H9 (cell line): ENCODE data around the gene CD19. TPM values are rescaled to one million over a fixed set of nuclear protein-coding genes. Genes with fewer than 3 reads are reported as not detected.

Experiments used
- DNase-seq: peaks from one replicate; pipeline ENCODE4 v3.0.0-alpha.2; 2017
- H2AFZ ChIP-seq: one replicate; pipeline ENCODE4 v1.6.1; 2013; ENCODE audit warnings: mild to moderate bottlenecking, low read length, control low read depth, moderate library complexity
- H2AK5ac ChIP-seq: 2 replicates; pipeline ENCODE4 v1.6.1; 2013; ENCODE audit warnings: low read length, control low read depth, mixed read lengths; ENCODE audit not compliant: insufficient read length
- H2BK120ac ChIP-seq: one replicate; pipeline ENCODE4 v1.6.1; 2013; ENCODE audit warnings: low read depth, mild to moderate bottlenecking, low read length, control low read depth, inconsistent platforms; ENCODE audit not compliant: poor library complexity, severe bottlenecking
- H2BK12ac ChIP-seq: 2 replicates; pipeline ENCODE4 v1.6.1; 2013; ENCODE audit warnings: low read length, control low read depth, mixed read lengths, low read depth; ENCODE audit not compliant: insufficient read length
- H2BK15ac ChIP-seq: 2 replicates; pipeline ENCODE4 v1.6.1; 2013; ENCODE audit warnings: low read depth, low read length, control low read depth
- H2BK20ac ChIP-seq: one replicate; pipeline ENCODE4 v1.6.1; 2013; ENCODE audit warnings: low read depth, mild to moderate bottlenecking, low read length, control low read depth, inconsistent platforms; ENCODE audit not compliant: poor library complexity, severe bottlenecking
- H2BK5ac ChIP-seq: 2 replicates; pipeline ENCODE4 v1.6.1; 2013; ENCODE audit warnings: low read length, control low read depth, mixed read lengths; ENCODE audit not compliant: insufficient read length
- H3K14ac ChIP-seq: 2 replicates; pipeline ENCODE4 v1.6.1; 2013; ENCODE audit warnings: low read length, control low read depth; ENCODE audit not compliant: insufficient read depth
- H3K18ac ChIP-seq: 2 replicates; pipeline ENCODE4 v1.6.1; 2013; ENCODE audit warnings: low read depth, mild to moderate bottlenecking, mixed read lengths, low read length, control low read depth; ENCODE audit not compliant: insufficient read length
- H3K23ac ChIP-seq: 2 replicates; pipeline ENCODE4 v1.6.1; 2013; ENCODE audit warnings: low read length, control low read depth, mixed read lengths, low read depth; ENCODE audit not compliant: insufficient read length
- H3K23me2 ChIP-seq: 2 replicates; pipeline ENCODE4 v1.6.1; 2013; ENCODE audit warnings: low read depth, mild to moderate bottlenecking, mixed read lengths, low read length, control low read depth; ENCODE audit not compliant: insufficient read length, poor library complexity, severe bottlenecking
- H3K27ac ChIP-seq: 2 replicates; pipeline ENCODE4 v1.5.1; 2013; ENCODE audit warnings: low read length, control low read depth, mixed read lengths, low read depth; ENCODE audit not compliant: insufficient read length
- H3K27me3 ChIP-seq: 2 replicates; pipeline ENCODE4 v1.6.1; 2013; ENCODE audit warnings: low read length, control low read depth, inconsistent platforms; ENCODE audit not compliant: insufficient read depth
- H3K4ac ChIP-seq: 2 replicates; pipeline ENCODE4 v1.6.1; 2013; ENCODE audit warnings: low read depth, mild to moderate bottlenecking, control low read depth, inconsistent platforms, low read length, moderate library complexity
- H3K4me1 ChIP-seq: 2 replicates; pipeline ENCODE4 v1.6.1; 2013; ENCODE audit warnings: low read length, control low read depth, inconsistent platforms; ENCODE audit not compliant: insufficient read depth
- H3K4me2 ChIP-seq: 2 replicates; pipeline ENCODE4 v1.6.1; 2013; ENCODE audit warnings: low read length, control low read depth, mixed read lengths; ENCODE audit not compliant: insufficient read length, insufficient read depth
- H3K56ac ChIP-seq: 2 replicates; pipeline ENCODE4 v1.6.1; 2013; ENCODE audit warnings: low read depth, mild to moderate bottlenecking, mixed read lengths, low read length, control low read depth; ENCODE audit not compliant: insufficient read length
- H3K79me1 ChIP-seq: 2 replicates; pipeline ENCODE4 v1.6.1; 2013; ENCODE audit warnings: low read depth, mild to moderate bottlenecking, moderate library complexity, low read length, control low read depth, inconsistent platforms; ENCODE audit not compliant: insufficient read depth, poor library complexity, severe bottlenecking
- H3K79me2 ChIP-seq: 2 replicates; pipeline ENCODE4 v1.6.1; 2013; ENCODE audit warnings: low read length, control low read depth, inconsistent platforms; ENCODE audit not compliant: insufficient read depth
- H3K9ac ChIP-seq: 2 replicates; pipeline ENCODE4 v1.6.1; 2013; ENCODE audit warnings: low read length, control low read depth, mixed read lengths; ENCODE audit not compliant: insufficient read length; ENCODE audit errors: extremely low read depth
- H3K9me3 ChIP-seq: one replicate; pipeline ENCODE4 v1.6.1; 2013; ENCODE audit warnings: low read depth, low read length, inconsistent platforms; ENCODE audit not compliant: control insufficient read depth
- H3T11ph ChIP-seq: one replicate; pipeline ENCODE4 v1.6.1; 2013; ENCODE audit warnings: mild to moderate bottlenecking, low read length, control low read depth, inconsistent platforms
- H4K20me1 ChIP-seq: one replicate; pipeline ENCODE4 v1.6.1; 2013; ENCODE audit not compliant: control insufficient read depth, insufficient read length, insufficient read depth
- H4K5ac ChIP-seq: 2 replicates; pipeline ENCODE4 v1.6.1; 2013; ENCODE audit warnings: low read depth, mild to moderate bottlenecking, mixed read lengths, low read length, control low read depth; ENCODE audit not compliant: insufficient read length
- H4K8ac ChIP-seq: replicated peaks from 2 replicates; pipeline ENCODE4 v1.6.1; 2013; ENCODE audit warnings: low read length, control low read depth, mixed read lengths, low read depth; ENCODE audit not compliant: insufficient read length
- H4K91ac ChIP-seq: 2 replicates; pipeline ENCODE4 v1.6.1; 2013; ENCODE audit warnings: low read depth, mild to moderate bottlenecking, moderate library complexity, mixed read lengths, low read length, control low read depth; ENCODE audit not compliant: insufficient read length
- H3K27ac Mint-ChIP-seq, 3 experiments: 2 replicates in 2 of 3; 3 replicates in 1 of 3; pipeline ENCODE4 v1.8.0; 2020 to 2021; ENCODE audit warnings: mixed read lengths in 3 of 3, mild to moderate bottlenecking in 1 of 3, moderate library complexity in 1 of 3
- H3K27me3 Mint-ChIP-seq: 2 replicates; pipeline ENCODE4 v1.8.0; 2021; ENCODE audit warnings: low read depth, mild to moderate bottlenecking, moderate library complexity, mixed read lengths
- H3K36me3 Mint-ChIP-seq, 3 experiments: 2 replicates in 2 of 3; 3 replicates in 1 of 3; pipeline ENCODE4 v1.8.0; 2020 to 2021; ENCODE audit warnings: low read depth in 3 of 3, mixed read lengths in 3 of 3; ENCODE audit not compliant: insufficient read depth in 1 of 3
- H3K4me1 Mint-ChIP-seq, 2 experiments: 2 replicates each; pipeline ENCODE4 v1.8.0; 2020; ENCODE audit warnings: mixed read lengths in 2 of 2
- H3K4me3 Mint-ChIP-seq, 2 experiments: 2 replicates in 1 of 2; 3 replicates in 1 of 2; pipeline ENCODE4 v1.8.0; 2020 to 2021; ENCODE audit warnings: mild to moderate bottlenecking in 2 of 2, mixed read lengths in 2 of 2, moderate library complexity in 1 of 2
- H3K9me3 Mint-ChIP-seq, 2 experiments: 2 replicates in 1 of 2; 3 replicates in 1 of 2; pipeline ENCODE4 v1.8.0; 2020; ENCODE audit warnings: mild to moderate bottlenecking in 2 of 2, mixed read lengths in 2 of 2, moderate library complexity in 1 of 2
- WGBS: extraction: QIAGEN DNeasy Blood & Tissue Kit; methylation state at CpG from one replicate; pipeline ENCODE4 v1.1.7; 2013; ENCODE audit warnings: missing lambda C conversion rate, low lambda C conversion rate, mixed read lengths; ENCODE audit not compliant: insufficient read length; ENCODE audit errors: extremely low coverage; 5-methylcytosine and 5-hydroxymethylcytosine counted together
- total RNA-seq: library from RNA; stranded (reverse); gene quantifications from 2 replicates; pipeline ENCODE4 v1.2.1, GENCODE V29; 2021
- TF ChIP-seq, protein P1 (sequence below): fragments of 200-600 bp; sonication (generic); conservative IDR thresholded peaks from 3 replicates; pipeline ENCODE4 v1.8.0; 2021; ENCODE audit warnings: antibody characterized with exemption, mild to moderate bottlenecking

CD19 gene
- total RNA-seq, 1 experiment from 2014 or later, result 0.50 TPM

DNA sequence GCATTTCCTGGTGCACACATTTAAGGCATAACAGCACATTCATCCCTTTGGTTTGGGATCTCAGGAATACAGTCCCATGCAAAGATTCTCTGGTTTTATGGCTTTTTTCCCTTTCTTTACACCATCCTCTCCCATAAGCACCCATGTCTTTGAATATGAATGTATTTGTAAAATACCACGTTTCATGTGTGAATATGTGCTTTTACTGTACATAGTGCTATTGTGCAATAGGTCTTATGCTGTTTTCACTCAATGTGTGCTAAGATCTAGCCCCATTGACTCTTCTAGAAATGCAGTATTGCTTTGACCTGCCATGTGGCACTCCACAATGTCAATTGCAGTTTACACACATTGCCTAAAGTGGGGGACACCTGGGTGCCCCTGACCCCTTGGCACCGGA, 32.7 kb downstream of the CD19 start:
- H3K36me3 Mint-ChIP-seq, result peaks cover 27 to 59% (median 59%) of the 10 kb centered on the region in 3 experiments; a peak in 6 of 7 replicates
- no peaks in the 10 kb centered on the region; the same call in 1 of the 2 replicates for H3K27me3 Mint-ChIP-seq
- Histone ChIP-seq H3K9me3 (no peaks in the 10 kb centered on the region), H3K4me2 (no peak overlapping the region), H3K18ac (no peak overlapping the region), H4K8ac (no peak overlapping the region), H2BK120ac (no peak overlapping the region), H3K23me2 (no peaks in the 10 kb centered on the region), H3K9ac (no peak overlapping the region), H2BK20ac (no peak overlapping the region), H3K79me1 (no peaks in the 10 kb centered on the region), H4K20me1 (no peaks in the 10 kb centered on the region), H3K27ac (no peak overlapping the region), H3K23ac (no peak overlapping the region), H3T11ph (no peak overlapping the region), H2BK5ac (no peak overlapping the region), H4K91ac (no peak overlapping the region), H2BK15ac (no peak overlapping the region), H2AFZ (no peak overlapping the region), H3K14ac (no peak overlapping the region), H4K5ac (no peak overlapping the region), H3K56ac (no peak overlapping the region), H3K4me1 (no peaks in the 10 kb centered on the region), H2BK12ac (no peak overlapping the region), H3K79me2 (no peaks in the 10 kb centered on the region), H2AK5ac (no peak overlapping the region), H3K27me3 (no peaks in the 10 kb centered on the region), H3K4ac (no peak overlapping the region)
- H3K27ac Mint-ChIP-seq, result no peak overlapping the region
- TF ChIP-seq, protein P1, sequence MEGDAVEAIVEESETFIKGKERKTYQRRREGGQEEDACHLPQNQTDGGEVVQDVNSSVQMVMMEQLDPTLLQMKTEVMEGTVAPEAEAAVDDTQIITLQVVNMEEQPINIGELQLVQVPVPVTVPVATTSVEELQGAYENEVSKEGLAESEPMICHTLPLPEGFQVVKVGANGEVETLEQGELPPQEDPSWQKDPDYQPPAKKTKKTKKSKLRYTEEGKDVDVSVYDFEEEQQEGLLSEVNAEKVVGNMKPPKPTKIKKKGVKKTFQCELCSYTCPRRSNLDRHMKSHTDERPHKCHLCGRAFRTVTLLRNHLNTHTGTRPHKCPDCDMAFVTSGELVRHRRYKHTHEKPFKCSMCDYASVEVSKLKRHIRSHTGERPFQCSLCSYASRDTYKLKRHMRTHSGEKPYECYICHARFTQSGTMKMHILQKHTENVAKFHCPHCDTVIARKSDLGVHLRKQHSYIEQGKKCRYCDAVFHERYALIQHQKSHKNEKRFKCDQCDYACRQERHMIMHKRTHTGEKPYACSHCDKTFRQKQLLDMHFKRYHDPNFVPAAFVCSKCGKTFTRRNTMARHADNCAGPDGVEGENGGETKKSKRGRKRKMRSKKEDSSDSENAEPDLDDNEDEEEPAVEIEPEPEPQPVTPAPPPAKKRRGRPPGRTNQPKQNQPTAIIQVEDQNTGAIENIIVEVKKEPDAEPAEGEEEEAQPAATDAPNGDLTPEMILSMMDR, result no peak
- no peaks in the 10 kb centered on the region for H3K9me3 Mint-ChIP-seq
- DNase-seq, result no peak
- no peaks in the 10 kb centered on the region for H3K4me1 Mint-ChIP-seq
- no CpG with 5 or more reads among the region's 2 CpGs for WGBS
- H3K4me3 Mint-ChIP-seq, result no peak overlapping the region
